ENCODE measurements around the gene POPDC2.

Gene POPDC2

DNA sequence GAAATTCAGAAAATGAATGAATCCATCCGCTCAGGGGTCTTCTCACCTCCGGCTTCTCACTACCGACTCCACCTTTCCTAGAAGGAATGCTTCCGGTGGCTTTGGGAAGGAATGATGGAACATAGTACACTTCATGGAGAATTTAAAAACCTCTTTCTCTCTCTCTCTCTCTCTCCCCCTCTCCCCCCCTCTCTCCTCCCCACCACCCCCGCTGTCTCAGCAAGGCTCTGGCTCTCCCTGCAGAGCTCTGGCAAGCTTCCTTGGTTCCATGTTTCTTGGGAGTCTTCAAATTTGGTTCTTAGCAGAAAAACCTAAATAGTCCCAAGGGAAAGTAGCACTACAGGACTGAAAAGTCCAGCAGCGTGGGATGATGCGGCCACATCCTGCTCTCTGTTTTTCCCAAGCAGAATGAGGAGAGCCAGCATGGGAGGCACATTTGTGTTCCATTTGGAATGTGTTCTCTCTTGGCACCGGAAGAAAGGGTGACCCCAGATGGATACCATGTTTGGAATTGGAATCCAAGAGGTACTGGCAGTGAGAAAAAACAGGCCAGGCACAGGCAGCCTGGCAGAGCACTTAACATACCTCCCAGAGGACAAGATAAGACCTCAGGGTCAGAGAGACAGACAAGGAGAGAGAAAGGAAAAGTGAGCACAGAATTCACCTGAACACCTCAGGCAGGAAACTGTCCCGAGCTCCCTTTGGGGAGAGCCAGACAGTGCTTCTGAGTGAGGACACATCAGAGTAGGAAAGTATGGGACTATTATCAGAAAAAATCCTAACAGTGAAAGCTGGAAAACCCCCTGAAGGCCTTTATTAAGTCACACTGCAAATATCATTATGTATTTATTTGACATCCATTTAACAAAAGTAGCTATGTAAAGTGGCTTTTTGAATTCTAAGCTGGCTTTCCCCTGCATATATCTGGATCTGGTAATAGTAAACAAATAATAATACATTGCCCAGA is at the start of gene POPDC2:
TSS of gene POPDC2 (minus strand) at position 116 of the 967 bp plus-strand sequence. CDS start 166 bp downstream, outside the sequence.
- no peak for DNase-seq (ENCODE audit: low spot score)
- no peak for TF ChIP-seq CTCF (IDR thresholded peaks at IDR 0.05; ENCODE audit: extremely low read depth, missing control alignments)

DNA sequence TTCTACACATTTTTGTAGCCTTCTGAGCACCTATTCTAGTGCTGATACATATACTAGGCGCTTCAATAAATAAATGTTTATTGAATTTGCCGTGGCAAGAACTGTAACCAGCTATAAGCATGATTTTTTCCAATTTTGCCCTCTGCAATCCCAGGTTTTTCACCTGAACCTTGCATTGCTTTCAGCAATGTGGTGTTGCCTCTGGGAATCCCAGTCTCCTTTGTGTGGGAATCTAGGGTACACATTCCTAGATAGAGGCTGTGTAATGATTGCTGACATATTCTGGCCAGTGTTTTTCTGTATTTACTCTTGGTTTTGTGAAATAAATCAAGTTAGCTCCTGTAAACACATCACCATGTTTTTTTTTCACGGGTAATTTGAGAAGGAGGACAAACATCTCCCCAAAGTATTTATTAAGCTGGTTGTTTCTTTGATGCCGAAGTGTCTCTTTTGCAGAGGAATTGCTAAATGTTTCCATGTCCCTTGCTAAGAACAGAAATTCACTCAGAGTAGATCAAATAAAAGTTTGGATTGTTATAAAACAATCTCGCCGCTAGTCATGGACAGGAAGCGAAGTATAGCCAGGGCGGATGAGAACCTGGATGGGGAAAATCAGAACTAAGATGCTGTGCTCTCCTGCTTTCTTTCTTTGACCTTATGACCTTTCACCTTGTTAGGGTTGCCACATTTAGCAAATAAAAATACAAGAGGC is 43.6 kb upstream of the POPDC2 start:
- no peak for TF ChIP-seq CTCF (IDR thresholded peaks at IDR 0.05; ENCODE audit: extremely low read depth, missing control alignments)
- no peak for DNase-seq (ENCODE audit: low spot score)

- no peak for TF ChIP-seq CTCF (IDR thresholded peaks at IDR 0.05; ENCODE audit: extremely low read depth, missing control alignments)
- peak; percentile 88 for DNase-seq (ENCODE audit: low spot score)
Observed at GRCh38 chr3:119702530-119703527, 42.4 kb upstream of the POPDC2 start, which contains the start of gene CFAP91. TSS of gene CFAP91 (plus strand) at chr3:119703022. CDS start at chr3:119703099, 77 bp downstream.

DNA sequence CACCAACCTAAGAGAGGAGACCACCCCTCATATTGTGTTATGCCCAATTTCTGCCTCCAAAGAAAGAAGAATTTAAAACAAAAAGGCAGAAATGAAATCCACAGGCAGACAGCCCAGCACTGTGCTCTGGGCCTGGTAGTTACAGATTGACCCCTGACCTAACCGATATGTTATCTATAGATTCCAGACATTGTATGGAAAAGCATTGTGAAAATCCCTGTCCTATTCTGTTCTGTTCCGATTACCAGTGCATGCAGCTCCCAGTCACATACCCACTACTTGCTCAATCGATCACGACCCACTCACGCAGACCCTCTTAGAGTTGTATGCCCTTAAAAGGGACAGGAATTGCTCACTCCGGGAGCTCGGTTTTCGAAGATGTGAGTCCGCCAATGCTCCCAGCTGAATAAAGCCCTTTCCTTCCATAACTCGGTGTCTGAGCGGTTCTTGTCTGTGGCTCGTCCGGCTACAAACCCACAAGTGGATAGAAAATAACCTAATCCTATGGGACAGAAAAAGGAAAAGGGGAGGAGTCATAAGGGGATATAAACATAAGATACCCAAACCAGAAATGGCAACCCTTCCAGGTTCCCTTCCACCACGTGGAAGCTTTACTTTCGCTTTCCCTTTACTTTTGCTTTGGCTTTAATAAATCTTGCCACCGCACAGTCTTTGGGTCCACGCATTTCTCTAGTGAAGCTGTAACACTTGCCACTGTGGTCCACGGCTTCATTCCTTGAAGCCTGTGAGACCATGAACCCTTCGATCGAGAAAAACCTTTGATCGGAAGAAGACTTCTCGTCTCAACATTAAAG is 40.7 kb upstream of the POPDC2 start:
- no peak for TF ChIP-seq CTCF (IDR thresholded peaks at IDR 0.05; ENCODE audit: extremely low read depth, missing control alignments)
- no peak for DNase-seq (ENCODE audit: low spot score)

- TF ChIP-seq CTCF (IDR thresholded peaks at IDR 0.05; ENCODE audit: extremely low read depth, missing control alignments): no peak
- DNase-seq (ENCODE audit: low spot score): peak; percentile 32
Observed at GRCh38 chr3:119700269-119700919, 40.0 kb upstream of the POPDC2 start.

GRCh38 chr3:119697394-119697793 is 37.0 kb upstream of the POPDC2 start:
- TF ChIP-seq CTCF (IDR thresholded peaks at IDR 0.05; ENCODE audit: extremely low read depth, missing control alignments): no peak
- no peak for DNase-seq (ENCODE audit: low spot score)
